Muscle layer of colon (tissue), 2 donors: ENCODE results near the gene TMEM11.

ENCODE experiments used
- H3K27ac ChIP-seq: one replicate; pipeline ENCODE4 v1.7.0; 2013; ENCODE audit warnings: low read depth, mild to moderate bottlenecking, low read length, moderate library complexity
- H3K27me3 ChIP-seq, 2 donors: one replicate each; pipeline ENCODE4 v1.7.0; 2013; ENCODE audit warnings: low read length in 2 of 2, mild to moderate bottlenecking in 2 of 2; ENCODE audit not compliant: insufficient read depth in 2 of 2, control insufficient read depth in 1 of 2
- H3K36me3 ChIP-seq: one replicate; pipeline ENCODE4 v1.7.0; 2013; ENCODE audit warnings: mild to moderate bottlenecking, low read length; ENCODE audit not compliant: insufficient read depth
- H3K4me1 ChIP-seq: one replicate; pipeline ENCODE4 v1.7.0; 2013; ENCODE audit warnings: mild to moderate bottlenecking, low read length; ENCODE audit not compliant: insufficient read depth
- H3K4me3 ChIP-seq, 2 donors: one replicate each; pipeline ENCODE4 v1.7.0; 2013; ENCODE audit warnings: low read length in 2 of 2, low read depth in 1 of 2, mild to moderate bottlenecking in 1 of 2, moderate library complexity in 1 of 2
- H3K9ac ChIP-seq: one replicate; pipeline ENCODE4 v1.7.0; 2013; ENCODE audit warnings: low read length
- H3K9me3 ChIP-seq: one replicate; pipeline ENCODE4 v1.7.0; 2013; ENCODE audit warnings: mild to moderate bottlenecking, low read length
- donor health status: abdominal sarcoma.
- donor health status: Adenocarcinoma of cecum.

Gene TMEM11

DNA sequence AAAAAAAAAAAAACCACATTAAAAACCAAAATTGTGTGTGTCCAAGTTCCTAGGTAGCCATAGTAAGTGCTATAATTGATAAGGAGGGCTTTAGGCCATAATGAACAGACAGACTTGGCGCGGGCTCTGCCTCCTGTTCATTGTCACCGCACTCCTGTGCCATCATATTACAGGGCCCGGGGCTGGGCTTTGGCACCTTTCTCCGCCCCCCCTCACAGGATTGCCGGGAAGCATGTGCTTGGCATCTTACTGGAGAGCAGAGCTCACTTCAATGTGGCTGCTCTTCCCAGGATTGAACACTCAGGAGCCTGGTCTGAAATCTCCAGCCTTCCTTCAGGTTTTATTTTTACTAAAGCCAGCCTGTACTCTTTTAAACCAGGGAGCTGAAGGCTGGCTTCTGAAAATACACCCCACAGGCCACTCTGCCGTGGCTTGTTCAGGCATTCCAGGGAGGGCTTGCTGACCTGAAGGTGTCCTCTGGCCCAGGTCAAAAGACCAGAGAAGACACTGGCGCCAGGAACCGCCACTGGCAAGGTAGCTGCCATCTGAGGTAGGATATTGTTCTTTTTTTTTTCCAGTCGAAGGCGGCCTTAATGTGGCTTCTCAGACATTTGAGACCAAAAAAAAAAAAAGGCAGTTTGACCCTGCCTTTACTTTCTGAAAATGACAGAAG is 47.9 kb downstream of the TMEM11 start:
- Histone ChIP-seq H3K9ac (peak overlapping the region; percentile 46), H3K9me3 (no peaks in the 10 kb centered on the region), H3K4me1 (peaks cover 48% of the 10 kb centered on the region), H3K27me3 (no peaks in the 10 kb centered on the region), H3K27ac (peak overlapping the region; percentile 19), H3K4me3 (peak overlapping the region in 1 of 2 donors; percentile 24), H3K36me3 (no peaks in the 10 kb centered on the region)

DNA sequence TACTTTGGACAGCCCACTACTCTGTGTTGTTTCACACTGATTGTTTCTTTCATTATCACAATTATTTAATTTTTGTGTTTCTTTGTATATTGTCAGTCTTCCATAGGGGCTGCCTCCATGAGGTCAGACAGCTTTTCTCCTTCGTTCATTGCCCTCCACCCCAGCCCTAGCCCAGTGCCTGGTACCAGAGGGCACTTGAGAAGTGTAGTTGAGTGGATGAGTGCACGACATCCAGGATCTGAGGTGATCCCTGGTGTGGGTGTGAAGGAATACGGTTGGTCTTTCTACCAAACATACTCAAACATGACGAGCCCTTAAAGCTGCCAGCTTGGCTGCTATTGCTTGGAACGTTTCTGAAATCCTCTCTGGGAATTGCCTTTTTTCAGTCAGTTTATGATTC is 49.3 kb downstream of the TMEM11 start:
- Histone ChIP-seq H3K36me3 (no peaks in the 10 kb centered on the region), H3K27me3 (no peaks in the 10 kb centered on the region), H3K4me1 (peaks cover 36% of the 10 kb centered on the region), H3K4me3 (no peak overlapping the region), H3K9ac (no peak overlapping the region), H3K27ac (no peak overlapping the region), H3K9me3 (no peaks in the 10 kb centered on the region)

DNA sequence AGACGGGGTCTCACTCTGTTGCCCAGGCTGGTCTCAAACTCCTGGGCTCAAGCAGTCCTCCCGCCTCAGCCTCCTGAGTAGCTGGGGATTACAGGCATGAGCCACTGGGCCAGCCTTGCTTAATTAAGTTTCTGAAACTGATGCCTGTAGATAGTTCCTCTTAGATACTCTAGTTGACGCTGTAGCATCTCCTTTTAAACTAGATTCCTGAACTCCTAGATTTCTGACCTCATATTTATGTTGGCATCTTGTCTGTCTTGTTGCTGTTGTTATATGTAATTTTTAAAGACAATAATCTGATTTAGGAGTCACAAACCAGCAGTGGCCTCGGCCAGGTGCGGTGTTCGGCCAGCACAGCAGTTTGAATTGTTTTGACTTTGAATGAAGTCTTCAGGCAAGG is 49.7 kb downstream of the TMEM11 start:
- Histone ChIP-seq H3K36me3 (no peaks in the 10 kb centered on the region), H3K9me3 (no peaks in the 10 kb centered on the region), H3K27ac (no peak overlapping the region), H3K9ac (no peak overlapping the region), H3K4me3 (no peak overlapping the region), H3K27me3 (no peaks in the 10 kb centered on the region), H3K4me1 (peaks cover 35% of the 10 kb centered on the region)

- Histone ChIP-seq H3K4me3 (no peak overlapping the region), H3K9me3 (no peaks in the 10 kb centered on the region), H3K27ac (no peak overlapping the region), H3K36me3 (no peaks in the 10 kb centered on the region), H3K9ac (no peak overlapping the region), H3K27me3 (no peaks in the 10 kb centered on the region), H3K4me1 (peaks cover 34% of the 10 kb centered on the region)
Observed at GRCh38 chr17:21163101-21163500, 50.9 kb downstream of the TMEM11 start.

- H3K27ac ChIP-seq: no peak overlapping the region
- H3K4me3 ChIP-seq: no peak overlapping the region
- peaks cover 27% of the 10 kb centered on the region for H3K4me1 ChIP-seq
- no peaks in the 10 kb centered on the region for H3K9me3 ChIP-seq
- H3K9ac ChIP-seq: no peak overlapping the region
- no peaks in the 10 kb centered on the region for H3K36me3 ChIP-seq
- no peaks in the 10 kb centered on the region for H3K27me3 ChIP-seq
Observed at GRCh38 chr17:21162394-21162775, 51.6 kb downstream of the TMEM11 start.

DNA sequence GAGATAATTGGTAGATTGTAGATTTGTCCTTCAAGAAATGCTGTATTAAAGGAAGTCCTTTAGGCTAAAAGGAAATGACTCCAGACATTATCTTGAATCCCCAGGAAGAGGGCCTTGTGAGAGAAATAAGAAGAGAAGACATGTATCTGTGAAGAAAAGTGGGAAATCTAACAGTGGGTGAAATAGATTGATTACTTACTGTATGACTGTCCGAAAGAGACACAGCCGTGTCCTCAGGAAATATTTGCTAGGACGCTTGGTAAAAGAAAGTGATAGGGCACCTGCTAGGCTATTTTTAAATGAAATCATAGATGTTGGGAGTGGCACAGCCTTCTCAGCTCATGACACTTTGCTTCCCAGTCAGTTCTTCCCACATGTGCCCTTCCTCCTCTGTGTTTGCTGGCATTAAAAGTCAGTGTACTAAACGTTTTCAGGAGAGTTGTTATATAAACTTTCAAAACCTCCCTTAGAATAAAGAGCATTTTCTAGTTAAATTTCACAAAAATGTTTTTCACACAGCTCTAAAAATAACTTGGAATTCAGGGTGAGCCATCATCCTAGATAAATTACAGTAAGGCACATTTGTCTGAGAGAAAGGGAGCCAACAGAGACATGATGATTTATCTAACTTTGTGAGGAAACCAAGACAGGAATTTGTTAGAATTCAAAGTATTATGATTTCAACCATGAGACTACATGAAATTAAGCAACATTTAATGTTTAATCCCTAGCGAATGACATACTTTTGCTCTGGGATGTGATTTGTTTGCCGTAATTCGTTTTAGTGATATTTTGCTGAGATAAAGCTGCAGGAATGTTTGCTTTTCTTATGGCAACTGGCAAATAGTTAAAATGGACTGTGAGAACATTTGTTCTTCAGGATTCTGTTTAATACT is 52.2 kb downstream of the TMEM11 start:
- Histone ChIP-seq H3K36me3 (no peaks in the 10 kb centered on the region), H3K27me3 (no peaks in the 10 kb centered on the region), H3K4me3 (no peak overlapping the region), H3K9me3 (no peaks in the 10 kb centered on the region), H3K27ac (no peak overlapping the region), H3K9ac (no peak overlapping the region), H3K4me1 (peaks cover 20% of the 10 kb centered on the region)

DNA sequence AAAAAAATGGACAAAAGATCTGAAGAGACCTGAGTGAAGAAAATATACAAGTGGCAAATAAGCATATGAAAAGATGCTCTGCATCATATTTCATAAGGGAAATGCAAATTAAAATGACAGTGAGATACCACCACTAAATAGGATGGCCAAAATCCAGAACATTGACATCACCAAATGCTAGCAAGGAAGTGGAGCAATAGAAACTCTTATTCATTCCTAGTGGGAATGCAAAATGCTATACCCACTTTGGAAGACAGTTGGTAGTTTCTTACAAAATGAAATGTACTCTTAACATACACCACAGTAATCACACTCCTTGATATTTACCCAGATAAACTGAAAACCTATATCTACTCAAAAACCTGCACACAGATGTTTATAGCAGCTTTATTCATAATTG is 53.6 kb downstream of the TMEM11 start:
- H3K9ac ChIP-seq: no peak overlapping the region
- H3K4me3 ChIP-seq: no peak overlapping the region
- H3K9me3 ChIP-seq: no peaks in the 10 kb centered on the region
- H3K27me3 ChIP-seq: no peaks in the 10 kb centered on the region
- H3K36me3 ChIP-seq: no peaks in the 10 kb centered on the region
- H3K4me1 ChIP-seq: peaks cover 8% of the 10 kb centered on the region
- H3K27ac ChIP-seq: no peak overlapping the region

DNA sequence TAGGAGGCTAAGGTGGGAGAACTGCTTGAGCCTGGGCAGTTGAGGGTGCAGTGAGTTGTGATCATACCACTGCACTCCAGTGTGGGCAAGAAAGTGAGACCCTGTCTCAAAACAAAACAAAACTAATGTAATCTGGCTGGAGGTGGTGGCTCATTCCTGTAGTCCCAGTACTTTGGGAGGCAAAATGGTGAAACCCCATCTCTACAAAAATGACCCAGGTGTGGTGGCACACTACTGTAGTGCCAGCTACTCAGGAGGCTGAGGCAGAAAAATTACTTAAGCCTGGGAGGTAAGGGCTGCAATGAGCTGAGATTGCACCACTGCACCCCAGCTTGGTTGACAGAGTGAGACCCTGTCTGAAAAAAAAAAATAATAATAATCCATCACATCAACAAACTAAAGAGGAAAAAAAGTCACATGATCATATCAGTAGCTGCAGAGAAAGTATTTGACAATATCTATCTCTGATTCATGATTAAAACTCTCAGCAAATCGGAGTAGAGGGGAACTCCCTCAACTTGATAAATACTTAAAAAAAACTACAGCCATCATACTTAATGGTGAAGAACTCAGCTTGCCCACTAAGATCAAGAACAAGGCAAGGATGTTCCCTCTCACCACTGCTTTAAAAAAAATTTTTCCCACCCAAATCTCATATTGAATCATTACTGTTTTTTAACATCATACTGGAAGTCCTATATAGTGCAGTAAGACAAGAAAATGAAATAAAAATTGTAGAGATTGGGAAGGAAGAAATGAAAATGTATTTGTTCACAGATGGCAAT is 56.2 kb downstream of the TMEM11 start:
- Histone ChIP-seq H3K4me3 (no peak overlapping the region), H3K36me3 (no peaks in the 10 kb centered on the region), H3K9ac (no peak overlapping the region), H3K27ac (no peak overlapping the region), H3K4me1 (peaks cover 8% of the 10 kb centered on the region), H3K27me3 (no peaks in the 10 kb centered on the region), H3K9me3 (no peaks in the 10 kb centered on the region)

DNA sequence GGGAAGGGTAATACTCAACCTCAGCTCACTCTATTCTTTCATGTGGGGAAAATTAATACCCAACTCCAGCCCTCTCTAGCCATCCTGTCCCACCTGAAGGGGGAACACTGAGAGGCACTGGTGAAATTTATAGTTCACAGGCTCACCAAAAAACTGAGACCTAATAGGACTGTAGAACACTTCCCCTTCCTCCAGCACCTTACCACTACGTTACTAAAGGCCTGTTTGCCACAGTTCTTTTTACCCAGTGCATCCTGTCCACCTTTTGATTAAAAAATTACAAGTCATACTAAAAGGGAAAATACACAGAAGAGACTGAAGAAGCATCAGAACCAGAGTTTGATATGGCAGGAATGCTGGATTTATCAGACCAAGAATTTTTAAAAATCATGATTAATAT is 61.2 kb downstream of the TMEM11 start:
- H3K36me3 ChIP-seq: no peaks in the 10 kb centered on the region
- H3K4me3 ChIP-seq: no peak overlapping the region
- no peaks in the 10 kb centered on the region for H3K27me3 ChIP-seq
- H3K27ac ChIP-seq: no peak overlapping the region
- no peak overlapping the region for H3K9ac ChIP-seq
- H3K9me3 ChIP-seq: no peaks in the 10 kb centered on the region
- H3K4me1 ChIP-seq: no peaks in the 10 kb centered on the region

DNA sequence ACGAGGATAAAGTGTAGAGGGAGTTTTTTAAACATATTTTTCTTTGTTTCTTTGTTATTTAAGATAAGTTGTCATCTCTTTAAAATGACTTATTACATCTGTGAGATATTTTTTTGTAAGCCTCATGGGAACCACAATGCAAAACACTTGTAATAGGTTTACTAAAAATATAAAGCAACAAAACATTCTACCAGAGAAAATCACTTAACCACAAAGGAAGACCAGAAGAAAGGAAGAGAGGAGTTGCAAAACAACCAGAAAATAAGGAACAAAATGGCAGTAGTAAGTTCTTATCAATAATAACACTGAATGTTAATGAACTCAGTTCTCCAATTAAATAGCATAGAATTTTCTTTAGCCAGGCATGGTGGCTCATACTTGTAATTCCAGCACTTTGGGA is 64.3 kb downstream of the TMEM11 start:
- H3K27me3 ChIP-seq: no peaks in the 10 kb centered on the region
- H3K27ac ChIP-seq: no peak overlapping the region
- no peaks in the 10 kb centered on the region for H3K9me3 ChIP-seq
- no peaks in the 10 kb centered on the region for H3K36me3 ChIP-seq
- H3K4me1 ChIP-seq: no peaks in the 10 kb centered on the region
- H3K4me3 ChIP-seq: no peak overlapping the region
- no peak overlapping the region for H3K9ac ChIP-seq
